AG04449 (cell line): ENCODE measurements around the gene TIMELESS.

ENCODE experiments used
- CTCF ChIA-PET: fragments of 350-600 bp; formaldehyde crosslinking; extraction: SDS; loops from one replicate; lab custom pipeline; 2021; ENCODE audit warnings: antibody characterized with exemption; lab: Yijun Ruan, JAX
- POLR2A ChIA-PET: fragments of 400-600, 350-600 bp; formaldehyde crosslinking; extraction: SDS; loops from one replicate; lab custom pipeline; 2020; ENCODE audit warnings: antibody characterized with exemption, inconsistent platforms; lab: Yijun Ruan, JAX
- DNase-seq: peaks from one replicate; pipeline ENCODE4 v3.0.0-alpha.2; 2010; ENCODE audit warnings: low read depth, low spot score
- H3K4me3 ChIP-seq: 2 replicates; pipeline ENCODE4 v1.5.1; 2011; ENCODE audit warnings: low read depth, mild to moderate bottlenecking, control low read depth, low read length
- TF ChIP-seq, protein P1 (sequence below): IDR thresholded peaks from one replicate; pipeline ENCODE4 v1.5.1; 2011; ENCODE audit warnings: mild to moderate bottlenecking, moderate library complexity, low read length, control low read depth, inconsistent platforms; ENCODE audit not compliant: insufficient read depth; ENCODE audit errors: missing control alignments

The TIMELESS gene

GRCh38 chr12:56373515-56373914 is 75.7 kb downstream of the TIMELESS start:
- no peak overlapping the region for H3K4me3 ChIP-seq
- TF ChIP-seq, protein P1, sequence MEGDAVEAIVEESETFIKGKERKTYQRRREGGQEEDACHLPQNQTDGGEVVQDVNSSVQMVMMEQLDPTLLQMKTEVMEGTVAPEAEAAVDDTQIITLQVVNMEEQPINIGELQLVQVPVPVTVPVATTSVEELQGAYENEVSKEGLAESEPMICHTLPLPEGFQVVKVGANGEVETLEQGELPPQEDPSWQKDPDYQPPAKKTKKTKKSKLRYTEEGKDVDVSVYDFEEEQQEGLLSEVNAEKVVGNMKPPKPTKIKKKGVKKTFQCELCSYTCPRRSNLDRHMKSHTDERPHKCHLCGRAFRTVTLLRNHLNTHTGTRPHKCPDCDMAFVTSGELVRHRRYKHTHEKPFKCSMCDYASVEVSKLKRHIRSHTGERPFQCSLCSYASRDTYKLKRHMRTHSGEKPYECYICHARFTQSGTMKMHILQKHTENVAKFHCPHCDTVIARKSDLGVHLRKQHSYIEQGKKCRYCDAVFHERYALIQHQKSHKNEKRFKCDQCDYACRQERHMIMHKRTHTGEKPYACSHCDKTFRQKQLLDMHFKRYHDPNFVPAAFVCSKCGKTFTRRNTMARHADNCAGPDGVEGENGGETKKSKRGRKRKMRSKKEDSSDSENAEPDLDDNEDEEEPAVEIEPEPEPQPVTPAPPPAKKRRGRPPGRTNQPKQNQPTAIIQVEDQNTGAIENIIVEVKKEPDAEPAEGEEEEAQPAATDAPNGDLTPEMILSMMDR = no peak
- ChIA-PET POLR2A (no interaction called here), CTCF (interaction anchor here (0.9 kb wide), 1 partner anchor 90 kb away, joined by 4 read pairs; no protein-coding TSS in a partner anchor)
- no peak for DNase-seq

- ChIA-PET CTCF (interaction anchor here (1.3 kb wide), 1 partner anchor 8 kb away, joined by 3 read pairs; no protein-coding TSS in a partner anchor), POLR2A (no interaction called here)
- TF ChIP-seq, protein P1 = no peak
- DNase-seq = no peak
- no peak overlapping the region for H3K4me3 ChIP-seq
These were observed 82.3 kb downstream of the TIMELESS start for GRCh38 chr12:56366948-56367347.
